Rectal smooth muscle tissue (tissue), 1 donor: Measurements from ENCODE around the gene ZKSCAN7.
A peak's percentile ranks its signal among the peaks of the same experiment; 100 is the strongest.
"Not testable (repeated sequence)": the region's sequence is repeated elsewhere in the genome, so short reads cannot be mapped to it uniquely, and the experiment has no call there.

Experiments
- H3K27ac ChIP-seq: one replicate; pipeline ENCODE4 v1.7.0; 2013; ENCODE audit warnings: low read depth, low read length, inconsistent platforms
- H3K27me3 ChIP-seq: one replicate; pipeline ENCODE4 v1.7.0; 2013; ENCODE audit warnings: low read length; ENCODE audit not compliant: control insufficient read depth, insufficient read depth
- H3K36me3 ChIP-seq: one replicate; pipeline ENCODE4 v1.7.0; 2013; ENCODE audit warnings: low read length; ENCODE audit not compliant: control insufficient read depth, insufficient read depth
- H3K4me1 ChIP-seq: one replicate; pipeline ENCODE4 v1.7.0; 2013; ENCODE audit warnings: low read length; ENCODE audit not compliant: control insufficient read depth, insufficient read depth
- H3K4me3 ChIP-seq: one replicate; pipeline ENCODE4 v1.7.0; 2013; ENCODE audit warnings: low read length
- H3K9ac ChIP-seq: one replicate; pipeline ENCODE4 v1.7.0; 2013; ENCODE audit warnings: low read length

ZKSCAN7 gene

DNA sequence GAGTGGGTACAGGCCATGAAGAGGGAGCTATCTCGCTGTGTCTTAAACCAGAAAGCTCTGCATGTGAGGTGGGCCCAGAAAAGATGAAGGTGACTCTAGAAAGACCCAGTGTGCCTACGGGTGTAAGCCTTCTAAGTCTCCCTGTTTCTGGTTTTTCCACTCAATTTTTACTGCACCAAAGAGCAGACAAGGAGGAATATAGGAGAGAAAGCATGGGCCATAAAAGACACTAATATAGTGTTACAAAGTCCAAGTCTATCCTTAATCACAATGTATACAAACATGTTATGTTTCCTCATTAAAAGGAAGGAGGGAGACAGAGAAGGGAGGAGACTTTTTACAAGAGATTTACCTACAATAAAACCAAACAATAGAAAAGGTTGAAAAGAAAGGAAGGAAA, 24.1 kb upstream of the ZKSCAN7 start:
- Histone ChIP-seq H3K27ac (no peak overlapping the region), H3K36me3 (no peaks in the 10 kb centered on the region), H3K4me3 (no peak overlapping the region), H3K27me3 (peaks cover 2% of the 10 kb centered on the region), H3K4me1 (no peaks in the 10 kb centered on the region), H3K9ac (no peak overlapping the region)

GRCh38 chr3:44534659-44535058, 20.3 kb upstream of the ZKSCAN7 start:
- H3K9ac ChIP-seq, H3K4me3 ChIP-seq, H3K36me3 ChIP-seq, H3K27ac ChIP-seq, H3K27me3 ChIP-seq, H3K4me1 ChIP-seq: not testable (repeated sequence)

DNA sequence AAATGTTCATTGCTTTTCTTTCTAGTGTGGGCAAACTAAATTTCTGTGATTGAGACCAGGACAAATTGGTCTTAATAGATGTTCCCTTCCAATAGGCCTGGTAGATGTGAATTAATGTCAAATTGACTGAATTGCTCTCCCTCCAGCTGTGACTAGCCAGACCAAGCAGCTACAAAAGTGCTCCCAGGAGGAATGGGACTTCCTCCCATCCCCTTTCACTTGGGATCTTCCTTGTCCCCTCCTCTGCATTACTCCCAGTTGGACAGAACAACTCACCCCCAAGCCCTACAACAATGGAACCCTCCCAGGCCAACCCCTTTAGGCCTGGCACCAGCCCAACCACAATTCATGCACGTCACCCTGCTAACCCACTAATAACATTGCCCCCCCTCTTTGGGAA, 19.6 kb upstream of the ZKSCAN7 start:
- H3K27me3 ChIP-seq, result peaks cover 2% of the 10 kb centered on the region
- H3K9ac ChIP-seq, result no peak overlapping the region
- no peak overlapping the region for H3K4me3 ChIP-seq
- no peak overlapping the region for H3K27ac ChIP-seq
- no peaks in the 10 kb centered on the region for H3K4me1 ChIP-seq
- no peaks in the 10 kb centered on the region for H3K36me3 ChIP-seq

DNA sequence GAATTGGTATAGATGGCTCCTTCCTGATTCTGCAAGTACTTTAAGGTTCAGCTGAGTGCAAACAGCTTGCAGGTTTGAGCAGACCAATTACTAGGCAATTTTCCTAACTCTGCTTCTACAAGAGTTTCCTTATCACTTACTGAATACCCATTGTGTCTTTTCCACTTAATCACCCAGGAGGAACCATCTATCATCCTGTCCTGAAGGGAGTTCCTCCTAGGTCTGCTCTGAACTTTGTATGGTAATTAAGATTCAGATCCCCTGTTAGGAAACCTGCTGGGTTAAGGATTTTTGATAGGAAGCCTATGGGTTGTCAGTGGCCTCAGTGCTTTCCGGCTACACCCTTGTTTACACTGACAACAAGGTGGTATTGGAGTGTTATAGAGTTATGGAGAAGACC, 10.2 kb upstream of the ZKSCAN7 start:
- not testable (repeated sequence) for H3K9ac ChIP-seq, H3K4me3 ChIP-seq, H3K36me3 ChIP-seq, H3K27me3 ChIP-seq, H3K4me1 ChIP-seq, H3K27ac ChIP-seq

GRCh38 chr3:44555723-44556122, 730 bp downstream of the ZKSCAN7 start:
- Histone ChIP-seq H3K4me3 (peak overlapping the region; percentile 88), H3K4me1 (peaks cover 6% of the 10 kb centered on the region), H3K36me3 (no peaks in the 10 kb centered on the region), H3K27ac (no peak overlapping the region), H3K9ac (peak overlapping the region; percentile 38), H3K27me3 (no peaks in the 10 kb centered on the region)

- Histone ChIP-seq H3K27ac (no peak overlapping the region), H3K9ac (no peak overlapping the region), H3K36me3 (no peaks in the 10 kb centered on the region), H3K27me3 (no peaks in the 10 kb centered on the region), H3K4me1 (peaks cover 6% of the 10 kb centered on the region), H3K4me3 (no peak overlapping the region)
Observed at GRCh38 chr3:44557074-44557473, 2.1 kb downstream of the ZKSCAN7 start.

- Histone ChIP-seq H3K9ac (no peak overlapping the region), H3K36me3 (peaks cover 8% of the 10 kb centered on the region), H3K4me1 (peaks cover under 1% of the 10 kb centered on the region), H3K27me3 (no peaks in the 10 kb centered on the region), H3K4me3 (no peak overlapping the region), H3K27ac (no peak overlapping the region)
Observed at GRCh38 chr3:44561076-44561475, 6.1 kb downstream of the ZKSCAN7 start.

GRCh38 chr3:44562147-44562546, 7.2 kb downstream of the ZKSCAN7 start:
- Histone ChIP-seq H3K4me3 (no peak overlapping the region), H3K36me3 (peaks cover 9% of the 10 kb centered on the region), H3K27me3 (no peaks in the 10 kb centered on the region), H3K4me1 (no peaks in the 10 kb centered on the region), H3K9ac (no peak overlapping the region), H3K27ac (no peak overlapping the region)

GRCh38 chr3:44568561-44568960, 13.6 kb downstream of the ZKSCAN7 start:
- Histone ChIP-seq H3K27ac (no peak overlapping the region), H3K9ac (no peak overlapping the region), H3K4me1 (no peaks in the 10 kb centered on the region), H3K4me3 (no peak overlapping the region), H3K27me3 (no peaks in the 10 kb centered on the region), H3K36me3 (peaks cover 22% of the 10 kb centered on the region)

DNA sequence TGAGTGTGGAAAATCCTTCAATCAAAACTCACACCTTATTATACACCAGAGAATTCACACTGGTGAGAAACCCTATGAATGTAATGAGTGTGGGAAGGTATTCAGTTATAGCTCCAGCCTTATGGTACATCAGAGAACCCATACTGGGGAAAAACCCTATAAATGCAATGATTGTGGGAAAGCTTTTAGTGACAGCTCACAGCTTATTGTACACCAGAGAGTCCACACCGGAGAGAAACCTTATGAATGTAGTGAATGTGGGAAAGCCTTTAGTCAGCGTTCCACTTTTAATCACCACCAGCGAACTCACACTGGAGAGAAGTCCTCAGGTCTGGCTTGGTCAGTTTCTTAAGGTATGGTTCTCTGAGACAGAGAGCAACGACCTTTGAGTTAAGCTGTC, 16.0 kb downstream of the ZKSCAN7 start:
- no peak overlapping the region for H3K4me3 ChIP-seq
- no peak overlapping the region for H3K9ac ChIP-seq
- no peaks in the 10 kb centered on the region for H3K27me3 ChIP-seq
- H3K4me1 ChIP-seq, result no peaks in the 10 kb centered on the region
- H3K27ac ChIP-seq, result no peak overlapping the region
- peaks cover 15% of the 10 kb centered on the region for H3K36me3 ChIP-seq

- Histone ChIP-seq H3K27ac (no peak overlapping the region), H3K27me3 (no peaks in the 10 kb centered on the region), H3K4me3 (no peak overlapping the region), H3K36me3 (no peaks in the 10 kb centered on the region), H3K9ac (no peak overlapping the region), H3K4me1 (no peaks in the 10 kb centered on the region)
Observed at GRCh38 chr3:44576613-44577012, 21.6 kb downstream of the ZKSCAN7 start.

- H3K27me3 ChIP-seq, H3K36me3 ChIP-seq, H3K9ac ChIP-seq, H3K27ac ChIP-seq, H3K4me3 ChIP-seq, H3K4me1 ChIP-seq: not testable (repeated sequence)
Observed at GRCh38 chr3:44577354-44577952, 22.5 kb downstream of the ZKSCAN7 start.

DNA sequence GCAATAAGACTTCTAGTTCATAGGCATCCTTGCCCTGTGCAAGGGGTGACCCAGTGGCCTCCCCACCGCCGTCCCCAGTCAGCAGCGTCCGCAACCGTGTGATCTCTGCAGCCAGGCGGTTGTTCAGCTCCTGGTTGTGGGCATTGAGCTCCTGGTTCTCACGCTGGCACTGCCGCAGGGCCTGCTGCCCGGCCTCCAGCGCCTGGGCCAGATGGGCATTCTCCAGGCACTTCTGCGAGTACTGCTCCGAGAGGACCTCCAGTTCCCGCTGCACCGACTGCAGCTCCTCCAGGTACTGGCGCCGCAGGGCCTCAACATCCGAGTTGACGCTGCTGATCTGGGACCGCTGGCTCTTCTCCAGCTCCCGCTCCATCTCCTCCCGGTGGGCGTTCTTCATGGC, 23.3 kb downstream of the ZKSCAN7 start:
- H3K9ac ChIP-seq, H3K27ac ChIP-seq, H3K27me3 ChIP-seq, H3K4me1 ChIP-seq, H3K36me3 ChIP-seq, H3K4me3 ChIP-seq: not testable (repeated sequence)
